ENCODE measurements around the gene TMED5. TPM values are rescaled to one million over a fixed set of nuclear protein-coding genes. Genes with fewer than 3 reads are reported as not detected.
"Not testable (repeated sequence)": the region's sequence is repeated elsewhere in the genome, so short reads cannot be mapped to it uniquely, and the experiment has no call there.

Gene TMED5
- total RNA-seq, 1 donor, result 50.3 TPM

DNA sequence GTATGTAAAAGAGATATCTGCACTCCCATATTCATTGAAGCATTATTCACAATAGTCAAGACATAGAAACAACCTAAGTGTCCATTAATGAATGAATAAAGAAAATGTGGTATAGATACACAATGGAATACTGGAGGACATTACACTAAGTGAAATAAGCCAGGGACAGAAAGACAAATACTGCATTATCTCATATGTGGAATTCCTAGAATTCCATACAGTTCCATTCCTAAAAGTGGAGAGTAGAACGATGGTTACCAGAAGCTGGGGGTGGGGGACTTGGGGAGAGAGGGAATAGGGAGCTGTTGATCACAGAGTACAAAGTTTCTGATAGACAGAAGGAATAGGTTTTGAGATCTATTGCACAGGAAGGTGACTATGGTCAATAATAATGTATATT lies 7.4 kb downstream of the TMED5 start:
- Histone ChIP-seq H4K20me1 (ENCODE audit: insufficient read depth, low read length) (peaks cover 44% of the 10 kb centered on the region), H2AFZ (ENCODE audit: low read length) (no peak overlapping the region)

GRCh38 chr1:93171549-93172034 lies 8.6 kb downstream of the TMED5 start:
- Histone ChIP-seq H2AFZ (ENCODE audit: low read length) (no peak overlapping the region), H3K27me3 (ENCODE audit: insufficient read depth, low read length) (no peaks in the 10 kb centered on the region), H4K20me1 (ENCODE audit: insufficient read depth, low read length) (peaks cover 36% of the 10 kb centered on the region), H3K36me3 (ENCODE audit: insufficient read depth, low read length) (peaks cover 3% of the 10 kb centered on the region), H3K9me3 (ENCODE audit: low read depth, low read length) (peaks cover 3% of the 10 kb centered on the region), H3K79me2 (ENCODE audit: insufficient read depth, low read length) (peaks cover 96% of the 10 kb centered on the region), H3K4me3 (ENCODE audit: insufficient read depth, low read length) (no peak overlapping the region), H3K4me2 (ENCODE audit: insufficient read depth, low read length) (no peak overlapping the region), H3K27ac (ENCODE audit: low read depth, low read length) (no peak overlapping the region), H3K4me1 (ENCODE audit: insufficient read depth, low read length) (peaks cover 10% of the 10 kb centered on the region)
- TF ChIP-seq, protein P1, sequence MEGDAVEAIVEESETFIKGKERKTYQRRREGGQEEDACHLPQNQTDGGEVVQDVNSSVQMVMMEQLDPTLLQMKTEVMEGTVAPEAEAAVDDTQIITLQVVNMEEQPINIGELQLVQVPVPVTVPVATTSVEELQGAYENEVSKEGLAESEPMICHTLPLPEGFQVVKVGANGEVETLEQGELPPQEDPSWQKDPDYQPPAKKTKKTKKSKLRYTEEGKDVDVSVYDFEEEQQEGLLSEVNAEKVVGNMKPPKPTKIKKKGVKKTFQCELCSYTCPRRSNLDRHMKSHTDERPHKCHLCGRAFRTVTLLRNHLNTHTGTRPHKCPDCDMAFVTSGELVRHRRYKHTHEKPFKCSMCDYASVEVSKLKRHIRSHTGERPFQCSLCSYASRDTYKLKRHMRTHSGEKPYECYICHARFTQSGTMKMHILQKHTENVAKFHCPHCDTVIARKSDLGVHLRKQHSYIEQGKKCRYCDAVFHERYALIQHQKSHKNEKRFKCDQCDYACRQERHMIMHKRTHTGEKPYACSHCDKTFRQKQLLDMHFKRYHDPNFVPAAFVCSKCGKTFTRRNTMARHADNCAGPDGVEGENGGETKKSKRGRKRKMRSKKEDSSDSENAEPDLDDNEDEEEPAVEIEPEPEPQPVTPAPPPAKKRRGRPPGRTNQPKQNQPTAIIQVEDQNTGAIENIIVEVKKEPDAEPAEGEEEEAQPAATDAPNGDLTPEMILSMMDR (IDR thresholded peaks at IDR 0.05; ENCODE audit: extremely low read depth, low read depth, low read length), result no peak
- no peak for DNase-seq (ENCODE audit: insufficient read length, low spot score, missing footprints)

More for the DNA sequence above, 7.4 kb downstream of the TMED5 start:
- Histone ChIP-seq H3K36me3 (ENCODE audit: insufficient read depth, low read length) (peaks cover 3% of the 10 kb centered on the region), H3K4me2 (ENCODE audit: insufficient read depth, low read length) (peak overlapping the region; percentile 15), H3K4me1 (ENCODE audit: insufficient read depth, low read length) (peaks cover 18% of the 10 kb centered on the region), H3K27me3 (ENCODE audit: insufficient read depth, low read length) (no peaks in the 10 kb centered on the region), H3K4me3 (ENCODE audit: insufficient read depth, low read length) (no peak overlapping the region), H3K79me2 (ENCODE audit: insufficient read depth, low read length) (peaks cover 96% of the 10 kb centered on the region), H3K9me3 (ENCODE audit: low read depth, low read length) (no peaks in the 10 kb centered on the region), H3K27ac (ENCODE audit: low read depth, low read length) (no peak overlapping the region)
- TF ChIP-seq, protein P1 (IDR thresholded peaks at IDR 0.05; ENCODE audit: extremely low read depth, low read depth, low read length), result no peak
- DNase-seq (ENCODE audit: insufficient read length, low spot score, missing footprints), result no peak

DNA sequence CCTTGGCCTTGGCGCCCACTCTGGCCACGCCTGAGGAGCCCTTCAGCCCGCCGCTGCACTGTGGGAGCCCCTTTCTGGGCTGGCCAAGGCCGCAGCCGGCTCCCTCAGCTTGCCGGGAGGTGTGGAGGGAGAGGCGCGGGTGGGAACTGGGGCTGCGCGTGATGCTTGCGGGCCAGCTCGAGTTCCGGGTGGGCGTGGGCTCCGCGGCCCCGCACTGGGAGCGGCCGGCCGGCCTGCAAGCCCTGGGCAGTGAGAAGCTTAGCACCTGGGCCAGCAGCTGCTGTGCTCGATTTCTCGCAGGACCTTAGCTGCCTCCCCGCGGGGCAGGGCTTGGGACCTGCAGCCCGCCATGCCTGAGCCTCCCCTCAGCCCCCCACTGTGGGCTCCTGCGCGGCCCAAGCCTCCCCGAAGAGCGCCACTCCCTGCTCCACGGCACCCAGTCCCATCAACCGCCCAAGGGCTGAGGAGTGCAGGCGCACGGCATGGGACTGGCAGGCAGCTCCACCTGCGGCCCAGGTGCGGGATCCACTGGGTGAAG lies 10.0 kb downstream of the TMED5 start:
- not testable (repeated sequence) for H3K4me2 ChIP-seq (ENCODE audit: insufficient read depth, low read length); H3K27me3 ChIP-seq (ENCODE audit: insufficient read depth, low read length); H3K27ac ChIP-seq (ENCODE audit: low read depth, low read length); H3K4me3 ChIP-seq (ENCODE audit: insufficient read depth, low read length); DNase-seq (ENCODE audit: insufficient read length, low spot score, missing footprints); H3K36me3 ChIP-seq (ENCODE audit: insufficient read depth, low read length); H3K9me3 ChIP-seq (ENCODE audit: low read depth, low read length); H2AFZ ChIP-seq (ENCODE audit: low read length)
- peaks cover 97% of the 10 kb centered on the region for H3K79me2 ChIP-seq (ENCODE audit: insufficient read depth, low read length)
- peaks cover 10% of the 10 kb centered on the region for H3K4me1 ChIP-seq (ENCODE audit: insufficient read depth, low read length)
- peaks cover 38% of the 10 kb centered on the region for H4K20me1 ChIP-seq (ENCODE audit: insufficient read depth, low read length)

- Histone ChIP-seq H3K79me2 (ENCODE audit: insufficient read depth, low read length) (peaks cover 99% of the 10 kb centered on the region), H3K36me3 (ENCODE audit: insufficient read depth, low read length) (peaks cover 7% of the 10 kb centered on the region), H3K27ac (ENCODE audit: low read depth, low read length) (no peak overlapping the region), H4K20me1 (ENCODE audit: insufficient read depth, low read length) (peaks cover 39% of the 10 kb centered on the region), H3K9me3 (ENCODE audit: low read depth, low read length) (peaks cover 3% of the 10 kb centered on the region), H3K4me1 (ENCODE audit: insufficient read depth, low read length) (peaks cover 2% of the 10 kb centered on the region), H2AFZ (ENCODE audit: low read length) (no peak overlapping the region), H3K27me3 (ENCODE audit: insufficient read depth, low read length) (no peaks in the 10 kb centered on the region), H3K4me2 (ENCODE audit: insufficient read depth, low read length) (no peak overlapping the region), H3K4me3 (ENCODE audit: insufficient read depth, low read length) (no peak overlapping the region)
- TF ChIP-seq, protein P1 (IDR thresholded peaks at IDR 0.05; ENCODE audit: extremely low read depth, low read depth, low read length), result no peak
- no peak for DNase-seq (ENCODE audit: insufficient read length, low spot score, missing footprints)
These were observed 13.2 kb downstream of the TMED5 start for GRCh38 chr1:93167006-93167405.

DNA sequence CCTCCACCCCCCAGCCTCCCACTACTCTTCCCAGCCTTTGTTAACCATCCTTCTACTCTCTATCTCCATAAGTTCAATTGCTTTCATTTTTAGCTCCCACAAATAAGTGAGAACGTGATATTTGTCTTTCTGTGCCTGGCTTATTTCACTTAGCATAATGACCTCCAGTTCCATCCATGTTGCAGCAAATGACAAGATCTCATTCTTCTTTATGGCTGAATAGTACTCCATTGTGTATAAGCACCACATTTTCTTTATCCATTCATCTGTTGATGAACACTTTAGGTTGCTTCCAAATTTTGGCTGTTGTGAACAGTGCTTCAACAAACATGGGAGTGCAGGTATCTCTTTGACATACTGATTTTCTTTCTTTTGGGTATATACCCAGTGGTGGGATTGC lies 14.3 kb downstream of the TMED5 start:
- Histone ChIP-seq H3K79me2 (ENCODE audit: insufficient read depth, low read length) (peaks cover 99% of the 10 kb centered on the region), H4K20me1 (ENCODE audit: insufficient read depth, low read length) (peaks cover 33% of the 10 kb centered on the region)
- DNase-seq (ENCODE audit: insufficient read length, low spot score, missing footprints); H3K9me3 ChIP-seq (ENCODE audit: low read depth, low read length); H3K27ac ChIP-seq (ENCODE audit: low read depth, low read length); H3K4me1 ChIP-seq (ENCODE audit: insufficient read depth, low read length); H3K4me2 ChIP-seq (ENCODE audit: insufficient read depth, low read length); H3K4me3 ChIP-seq (ENCODE audit: insufficient read depth, low read length); H3K36me3 ChIP-seq (ENCODE audit: insufficient read depth, low read length); H3K27me3 ChIP-seq (ENCODE audit: insufficient read depth, low read length); H2AFZ ChIP-seq (ENCODE audit: low read length): not testable (repeated sequence)
